Kidney epithelial cell (primary cell): Measurements from ENCODE around the gene OR10C1. TPM values are rescaled to one million over a fixed set of nuclear protein-coding genes. Genes with fewer than 3 reads are reported as not detected.

Experiments used
- DNase-seq: peaks from one replicate; pipeline ENCODE4 v3.0.0-alpha.2; 2010; ENCODE audit warnings: low read depth
- H3K27me3 ChIP-seq: 2 replicates; pipeline ENCODE4 v1.6.0; 2011; ENCODE audit warnings: low read length; ENCODE audit not compliant: control insufficient read depth, insufficient read depth
- H3K36me3 ChIP-seq: 2 replicates; pipeline ENCODE4 v1.5.1; 2011; ENCODE audit warnings: low read length; ENCODE audit not compliant: control insufficient read depth, insufficient read depth
- H3K4me3 ChIP-seq: 2 replicates; pipeline ENCODE4 v1.5.1; 2011; ENCODE audit warnings: low read depth, mild to moderate bottlenecking, control low read depth, low read length
- CTCF ChIP-seq: IDR thresholded peaks from 2 replicates; pipeline ENCODE4 v1.5.1; 2011; ENCODE audit warnings: mild to moderate bottlenecking, moderate library complexity, low read length, control low read depth, inconsistent platforms; ENCODE audit not compliant: insufficient read depth, poor library complexity, severe bottlenecking
- total RNA-seq: library from RNA; depleted of rRNA; stranded (reverse); fragments of >200 nt; gene quantifications from 2 replicates; pipeline ENCODE4 v1.2.3, GENCODE V29; 2015

The OR10C1 gene
- total RNA-seq, 1 donor from 2014 or later = not detected

DNA sequence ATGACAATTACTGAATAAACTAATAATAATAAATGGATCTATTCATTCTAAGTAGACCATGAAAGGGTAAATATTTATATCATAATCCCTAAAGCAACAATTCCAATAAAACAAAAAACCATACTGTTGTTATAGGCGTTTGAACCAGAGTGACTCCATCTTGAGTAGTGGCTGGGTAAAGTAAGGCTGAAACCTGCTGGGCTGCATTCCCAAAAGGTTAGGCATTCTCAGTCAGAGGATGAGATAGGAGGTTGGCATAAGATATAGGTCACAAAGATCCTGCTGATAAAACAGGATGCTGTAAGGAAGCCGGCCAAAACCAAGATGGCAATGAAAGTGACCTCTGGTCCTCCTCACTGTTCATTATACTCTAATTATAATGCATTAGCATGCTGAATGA, 26.2 kb downstream of the OR10C1 start:
- Histone ChIP-seq H3K36me3 (no peaks in the 10 kb centered on the region), H3K4me3 (no peak overlapping the region), H3K27me3 (no peaks in the 10 kb centered on the region)
- no peak for TF ChIP-seq CTCF
- DNase-seq = no peak

DNA sequence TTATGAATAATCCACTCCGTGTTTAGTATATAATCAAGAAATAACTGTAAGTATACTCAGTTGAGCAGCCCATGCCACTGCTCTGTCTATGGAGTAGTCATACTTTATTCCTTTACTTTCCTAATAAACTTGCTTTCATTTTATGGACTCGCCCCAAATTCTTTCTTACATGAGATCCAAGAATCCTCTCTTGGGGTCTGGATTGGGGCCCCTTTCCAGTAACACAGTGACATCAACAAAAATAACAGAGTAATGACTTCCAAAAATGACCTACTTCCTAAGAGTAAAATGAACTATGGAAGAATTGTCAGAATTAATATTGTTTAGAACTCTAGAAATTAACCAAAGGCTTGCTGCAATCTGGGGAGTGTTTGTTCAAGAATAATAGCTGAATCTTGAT, 26.7 kb downstream of the OR10C1 start:
- no peaks in the 10 kb centered on the region for H3K36me3 ChIP-seq
- no peak for DNase-seq
- no peaks in the 10 kb centered on the region for H3K27me3 ChIP-seq
- TF ChIP-seq CTCF = no peak
- H3K4me3 ChIP-seq = no peak overlapping the region

- Histone ChIP-seq H3K27me3 (no peaks in the 10 kb centered on the region), H3K4me3 (no peak overlapping the region), H3K36me3 (no peaks in the 10 kb centered on the region)
- no peak for DNase-seq
- TF ChIP-seq CTCF = no peak
These were observed 27.1 kb downstream of the OR10C1 start for GRCh38 chr6:29466241-29466640.

- H3K27me3 ChIP-seq = no peaks in the 10 kb centered on the region
- H3K36me3 ChIP-seq = no peaks in the 10 kb centered on the region
- DNase-seq = no peak
- no peak for TF ChIP-seq CTCF
- no peak overlapping the region for H3K4me3 ChIP-seq
These were observed 35.9 kb downstream of the OR10C1 start for GRCh38 chr6:29474996-29475395.

- H3K4me3 ChIP-seq = no peak overlapping the region
- no peak for TF ChIP-seq CTCF
- no peaks in the 10 kb centered on the region for H3K36me3 ChIP-seq
- no peaks in the 10 kb centered on the region for H3K27me3 ChIP-seq
- DNase-seq = no peak
These were observed 38.9 kb downstream of the OR10C1 start for GRCh38 chr6:29477923-29478450.

DNA sequence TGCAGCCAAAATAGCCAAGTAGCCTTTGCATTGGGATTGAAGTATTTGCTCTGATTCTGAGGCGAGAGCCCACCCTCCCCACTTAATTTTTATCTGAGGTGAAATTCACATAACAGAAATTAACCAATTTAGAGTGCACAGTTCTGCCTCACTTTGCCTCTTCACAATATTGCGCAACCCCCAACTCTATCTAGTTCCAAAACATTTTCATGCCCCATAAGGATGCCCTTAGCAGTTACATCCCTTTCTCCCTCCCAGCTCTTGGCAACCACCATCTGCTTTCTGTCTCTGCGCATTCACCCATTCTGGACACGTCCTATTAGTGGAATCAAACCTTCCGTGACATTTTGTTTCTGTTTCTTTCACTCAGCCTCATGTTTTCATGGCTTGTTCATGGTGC, 39.6 kb downstream of the OR10C1 start:
- Histone ChIP-seq H3K36me3 (no peaks in the 10 kb centered on the region), H3K4me3 (no peak overlapping the region), H3K27me3 (no peaks in the 10 kb centered on the region)
- DNase-seq = no peak
- no peak for TF ChIP-seq CTCF
